Measurements from ENCODE around the gene KLF7. TPM values are rescaled to one million over a fixed set of nuclear protein-coding genes. Genes with fewer than 3 reads are reported as not detected.

KLF7 gene
- total RNA-seq, 1 experiment from 2014 or later, result 32.2 TPM

- Histone ChIP-seq H3K23me2 (ENCODE audit: insufficient read length, low read depth, low read length, poor library complexity, severe bottlenecking) (no peaks in the 10 kb centered on the region), H3K4ac (ENCODE audit: low read depth, low read length) (no peak overlapping the region), H4K5ac (ENCODE audit: insufficient read length, low read depth, low read length) (no peak overlapping the region), H2BK15ac (ENCODE audit: low read depth, low read length) (no peak overlapping the region), H4K20me1 (ENCODE audit: control insufficient read depth, insufficient read depth, insufficient read length) (no peaks in the 10 kb centered on the region), H3K79me2 (ENCODE audit: insufficient read depth, low read length) (peaks cover 3% of the 10 kb centered on the region; the same call in 1 of the 2 replicates), H3K27ac (ENCODE audit: insufficient read length, low read depth, low read length) (no peak overlapping the region), H3K9me3 (ENCODE audit: control insufficient read depth, low read depth, low read length) (no peaks in the 10 kb centered on the region), H3K27me3 (ENCODE audit: insufficient read depth, low read length) (no peaks in the 10 kb centered on the region), H2AK5ac (ENCODE audit: insufficient read length, low read length) (no peak overlapping the region), H3K4me1 (ENCODE audit: insufficient read depth, low read length) (peaks cover 6% of the 10 kb centered on the region; the same call in 1 of the 2 replicates), H2BK20ac (ENCODE audit: low read depth, low read length, poor library complexity, severe bottlenecking) (no peak overlapping the region), H3K23ac (ENCODE audit: insufficient read length, low read depth, low read length) (no peak overlapping the region), H4K8ac (replicated peaks; ENCODE audit: insufficient read length, low read depth, low read length) (no peak overlapping the region), H4K91ac (ENCODE audit: insufficient read length, low read depth, low read length) (no peak overlapping the region), H3K79me1 (ENCODE audit: insufficient read depth, low read depth, low read length, poor library complexity, severe bottlenecking) (no peaks in the 10 kb centered on the region), H3K18ac (ENCODE audit: insufficient read length, low read depth, low read length) (no peak overlapping the region), H3K4me2 (ENCODE audit: insufficient read depth, insufficient read length, low read length) (no peak overlapping the region), H2BK120ac (ENCODE audit: low read depth, low read length, poor library complexity, severe bottlenecking) (no peak overlapping the region), H2AFZ (ENCODE audit: low read length) (no peak overlapping the region), H3T11ph (ENCODE audit: low read length) (no peak overlapping the region), H2BK12ac (ENCODE audit: insufficient read length, low read depth, low read length) (no peak overlapping the region), H2BK5ac (ENCODE audit: insufficient read length, low read length) (no peak overlapping the region), H3K9ac (ENCODE audit: extremely low read depth, insufficient read length, low read length) (no peak overlapping the region), H3K14ac (ENCODE audit: insufficient read depth, low read length) (no peak overlapping the region), H3K56ac (ENCODE audit: insufficient read length, low read depth, low read length) (no peak overlapping the region)
- WGBS (ENCODE audit: extremely low coverage, insufficient read length, low lambda C conversion rate), result no CpG with 5 or more reads among the region's 2 CpGs
- no peaks in the 10 kb centered on the region for H3K27me3 Mint-ChIP-seq (ENCODE audit: low read depth)
- TF ChIP-seq CTCF (conservative IDR thresholded peaks at IDR 0.05), result no peak
- H3K36me3 Mint-ChIP-seq (ENCODE audit: insufficient read depth in 1 of 3, low read depth in 3 of 3), result peaks cover 20 to 38% (median 36%) of the 10 kb centered on the region in 3 experiments
- peaks cover 4 to 7% of the 10 kb centered on the region in 2 experiments; a peak in 4 of 5 replicates for H3K9me3 Mint-ChIP-seq
- H3K4me3 Mint-ChIP-seq, result no peak overlapping the region
- peaks cover 38 to 55% of the 10 kb centered on the region in 2 experiments for H3K4me1 Mint-ChIP-seq
- no peak for DNase-seq
- H3K27ac Mint-ChIP-seq, result no peak overlapping the region
These were observed 34.2 kb downstream of the KLF7 start for GRCh38 chr2:207131594-207131993.
